GM12875 (cell line): ENCODE results near the gene METTL8.
"Not testable (repeated sequence)": the region's sequence is repeated elsewhere in the genome, so short reads cannot be mapped to it uniquely, and the experiment has no call there.

Experiments used
- H3K4me3 ChIP-seq: one replicate; pipeline ENCODE4 v1.5.1; 2011; ENCODE audit warnings: low read depth, low read length, control low read depth
- TF ChIP-seq, protein P1 (sequence below): IDR thresholded peaks from 2 replicates; pipeline ENCODE4 v1.5.1; 2011; ENCODE audit warnings: low read depth, mild to moderate bottlenecking, control low read depth, inconsistent platforms, low read length, moderate library complexity, borderline replicate concordance; ENCODE audit not compliant: insufficient read depth

The METTL8 gene

DNA sequence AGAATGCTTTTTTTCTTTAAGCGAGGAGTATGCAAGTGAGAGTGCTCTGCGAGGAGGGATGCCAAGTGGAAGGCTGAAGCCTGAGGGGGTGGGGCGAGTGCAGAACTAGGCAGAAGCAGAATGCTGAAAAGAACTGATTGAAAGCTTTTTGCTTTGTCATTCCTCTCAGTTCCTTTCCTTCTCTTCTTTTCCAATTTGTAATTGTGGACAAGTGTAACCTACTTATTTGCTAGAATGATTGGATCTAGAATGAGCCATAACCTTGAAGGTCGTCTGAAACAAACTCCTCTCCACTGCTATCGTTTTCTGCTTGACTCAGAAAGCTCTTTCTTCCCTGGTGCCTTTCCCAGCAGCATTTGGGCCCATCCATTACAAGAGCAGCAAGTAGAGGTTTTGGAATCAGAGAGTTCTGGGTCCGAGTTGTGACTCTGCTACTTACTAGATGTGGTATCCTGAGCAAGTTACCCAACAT is 115.3 kb downstream of the METTL8 start:
- TF ChIP-seq, protein P1, sequence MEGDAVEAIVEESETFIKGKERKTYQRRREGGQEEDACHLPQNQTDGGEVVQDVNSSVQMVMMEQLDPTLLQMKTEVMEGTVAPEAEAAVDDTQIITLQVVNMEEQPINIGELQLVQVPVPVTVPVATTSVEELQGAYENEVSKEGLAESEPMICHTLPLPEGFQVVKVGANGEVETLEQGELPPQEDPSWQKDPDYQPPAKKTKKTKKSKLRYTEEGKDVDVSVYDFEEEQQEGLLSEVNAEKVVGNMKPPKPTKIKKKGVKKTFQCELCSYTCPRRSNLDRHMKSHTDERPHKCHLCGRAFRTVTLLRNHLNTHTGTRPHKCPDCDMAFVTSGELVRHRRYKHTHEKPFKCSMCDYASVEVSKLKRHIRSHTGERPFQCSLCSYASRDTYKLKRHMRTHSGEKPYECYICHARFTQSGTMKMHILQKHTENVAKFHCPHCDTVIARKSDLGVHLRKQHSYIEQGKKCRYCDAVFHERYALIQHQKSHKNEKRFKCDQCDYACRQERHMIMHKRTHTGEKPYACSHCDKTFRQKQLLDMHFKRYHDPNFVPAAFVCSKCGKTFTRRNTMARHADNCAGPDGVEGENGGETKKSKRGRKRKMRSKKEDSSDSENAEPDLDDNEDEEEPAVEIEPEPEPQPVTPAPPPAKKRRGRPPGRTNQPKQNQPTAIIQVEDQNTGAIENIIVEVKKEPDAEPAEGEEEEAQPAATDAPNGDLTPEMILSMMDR = no peak
- no peak overlapping the region for H3K4me3 ChIP-seq

DNA sequence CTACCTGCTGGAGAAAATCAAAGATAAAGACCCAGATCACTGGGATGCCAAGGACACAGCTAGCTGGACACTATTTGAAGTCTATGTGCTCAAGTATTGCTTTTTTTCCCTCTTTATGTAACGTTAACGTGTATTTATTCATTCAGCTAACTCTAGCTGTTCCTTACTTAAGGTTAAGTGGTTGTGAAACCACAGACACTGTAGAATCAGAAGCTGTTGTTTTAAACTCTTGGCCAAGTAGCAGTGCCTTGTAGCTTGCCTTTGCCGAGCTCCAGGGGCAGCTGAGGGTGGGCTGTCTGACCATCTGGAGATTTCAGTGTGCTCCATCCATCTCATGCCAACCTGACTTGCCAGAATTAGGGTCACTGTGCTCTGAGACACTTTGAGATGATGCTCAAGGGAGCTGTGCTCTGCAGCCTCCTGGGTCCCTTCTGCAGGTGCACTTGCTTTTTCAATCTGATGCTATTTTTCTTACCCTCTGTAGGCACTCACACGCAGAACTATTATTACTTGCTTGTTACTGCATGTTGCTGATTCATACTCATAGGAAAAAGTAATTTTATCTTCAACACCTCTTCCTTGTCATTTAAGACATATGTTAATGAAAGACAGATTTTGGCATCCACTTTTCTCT is 116.2 kb downstream of the METTL8 start:
- TF ChIP-seq, protein P1 = no peak
- H3K4me3 ChIP-seq = no peak overlapping the region

DNA sequence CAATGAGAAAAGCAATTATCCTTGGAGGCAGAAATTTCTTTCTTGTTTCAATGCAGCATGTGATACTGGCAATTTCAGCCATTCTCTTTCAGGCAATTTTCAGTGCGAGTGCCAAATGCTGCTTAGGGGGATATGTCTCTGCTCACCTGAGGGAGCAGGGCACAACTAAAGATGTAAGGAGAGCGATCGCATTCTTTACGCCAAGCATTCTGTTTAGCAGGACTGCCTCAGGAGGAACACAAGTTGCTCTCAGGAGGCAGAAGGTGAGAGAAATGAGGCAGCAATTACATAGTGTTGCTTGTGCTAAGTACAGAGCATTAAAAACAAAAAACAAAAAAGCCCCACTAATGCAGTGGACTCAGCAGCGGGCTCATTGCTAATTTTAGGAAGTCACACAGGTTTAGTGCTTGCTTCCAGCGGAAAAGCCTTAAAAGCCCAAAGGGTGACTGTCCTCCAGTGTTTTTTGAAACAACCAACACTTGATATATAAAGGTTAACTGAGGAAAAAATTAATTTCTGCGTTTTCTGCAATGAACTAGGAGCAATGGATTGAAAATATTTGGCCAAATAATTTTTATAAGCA is 116.9 kb downstream of the METTL8 start:
- H3K4me3 ChIP-seq = no peak overlapping the region
- TF ChIP-seq, protein P1 = no peak

DNA sequence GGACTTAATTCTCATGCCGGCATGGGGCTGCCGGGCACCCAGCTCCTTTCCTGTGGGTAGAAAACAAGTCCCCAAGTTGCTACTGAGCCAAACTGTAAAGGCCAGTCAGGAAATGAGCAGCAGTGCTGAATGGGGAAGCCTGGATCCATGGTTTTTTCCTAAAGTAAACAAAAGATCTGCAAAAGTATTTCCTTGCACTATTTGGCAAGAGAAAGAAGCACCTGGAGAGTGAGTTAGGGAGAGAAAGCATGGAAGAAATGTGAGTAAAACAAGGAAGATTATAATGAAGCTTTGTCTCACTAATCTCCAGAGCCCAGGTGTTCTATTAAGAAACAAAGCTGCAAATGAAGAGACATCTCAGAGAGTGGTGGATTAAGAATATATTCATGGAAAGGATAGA is 117.6 kb downstream of the METTL8 start:
- no peak overlapping the region for H3K4me3 ChIP-seq
- TF ChIP-seq, protein P1 = no peak

DNA sequence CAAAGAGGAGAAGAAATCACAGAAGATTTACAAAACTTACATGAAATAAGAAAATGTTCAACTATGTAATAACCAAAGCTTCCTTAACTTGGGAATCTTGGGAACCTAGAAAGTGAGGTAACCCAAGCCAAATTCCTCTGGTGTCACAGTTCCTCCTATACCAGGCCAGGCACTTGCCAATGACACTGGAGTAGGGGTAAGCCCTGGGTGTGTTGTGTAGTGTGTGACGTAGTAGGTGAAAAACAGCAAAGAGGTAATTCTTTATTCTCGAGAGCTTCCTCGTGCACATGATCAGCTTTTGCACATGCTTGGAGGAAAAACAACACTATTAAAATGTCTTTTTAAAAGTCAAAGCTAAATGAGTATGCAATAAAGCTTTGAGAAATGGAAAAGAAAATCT is 118.0 kb downstream of the METTL8 start:
- TF ChIP-seq, protein P1 = no peak
- H3K4me3 ChIP-seq = no peak overlapping the region

DNA sequence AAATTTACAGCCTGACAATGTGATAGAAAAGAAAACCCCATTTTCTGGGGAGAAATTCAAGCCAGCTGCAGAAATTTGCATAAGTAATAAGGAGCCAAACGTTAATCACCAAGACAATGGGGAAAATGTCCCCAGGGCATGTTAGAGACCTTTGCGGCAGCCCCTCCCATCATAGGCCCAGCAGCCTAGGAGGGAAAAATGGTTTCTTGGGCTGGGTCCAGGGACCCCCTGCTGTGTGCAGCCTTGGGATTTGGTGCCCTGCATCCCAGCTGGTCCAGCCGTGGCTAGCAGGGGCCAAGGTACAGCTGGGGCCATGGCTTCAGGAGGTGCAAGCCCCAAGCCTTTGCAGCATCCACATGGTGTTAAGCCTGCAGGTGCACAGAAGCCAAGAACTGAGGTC is 121.6 kb downstream of the METTL8 start:
- not testable (repeated sequence) for H3K4me3 ChIP-seq

DNA sequence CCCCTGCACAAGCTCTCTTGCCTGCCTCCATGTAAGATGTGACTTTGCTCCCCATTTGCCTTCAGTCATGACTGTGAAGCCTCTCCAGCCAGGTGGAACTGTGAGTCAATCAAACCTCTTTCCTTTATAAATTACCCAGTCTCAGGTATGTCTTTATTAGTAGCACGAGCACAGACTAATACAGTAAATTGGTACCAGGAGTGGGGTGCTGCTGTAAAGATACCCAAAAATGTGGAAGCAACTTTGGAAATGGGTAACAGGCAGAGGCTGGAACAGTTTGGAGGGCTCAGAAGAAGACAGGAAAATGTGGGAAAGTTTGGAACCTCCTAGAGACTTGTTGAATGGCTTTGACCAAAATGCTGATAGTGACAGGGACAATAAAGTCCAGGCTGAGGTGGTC is 122.2 kb downstream of the METTL8 start:
- not testable (repeated sequence) for H3K4me3 ChIP-seq

DNA sequence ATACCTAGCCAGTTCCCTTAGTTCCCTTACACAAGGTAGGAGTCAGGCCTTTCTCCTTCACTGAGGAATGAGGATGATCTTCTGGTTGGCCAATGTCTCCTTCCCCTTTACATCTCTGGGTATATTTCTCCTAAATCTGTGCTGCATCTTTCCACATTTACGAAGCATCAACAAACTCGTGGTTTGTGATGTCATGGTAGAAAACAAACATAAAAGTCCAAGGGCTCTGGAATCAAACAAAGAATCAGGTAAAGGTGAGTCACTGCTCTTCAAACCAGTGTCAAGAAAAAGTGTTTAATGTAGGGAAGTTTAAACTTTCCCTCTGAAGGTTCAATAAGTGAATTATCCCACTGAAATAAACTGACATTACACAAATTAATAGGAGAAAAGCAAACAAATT is 122.9 kb downstream of the METTL8 start:
- TF ChIP-seq, protein P1 = no peak
- H3K4me3 ChIP-seq = no peak overlapping the region
